Body of pancreas (tissue), 4 donors: ENCODE measurements around the gene TMEM128.

Experiments used
- CTCF ChIP-seq, 7 experiments: fragments of 450-650 bp in 4 of 7; fragments of 200-600 bp in 3 of 7; sonication (generic) in 3 of 7; IDR thresholded peaks; one replicate each; pipeline ENCODE4 v1.5.1; 2016 to 2019; ENCODE audit warnings: antibody characterized with exemption in 7 of 7
- POLR2A ChIP-seq, 3 donors: fragments of 450-650 bp; IDR thresholded peaks; one replicate each; pipeline ENCODE4 v1.6.1; 2016; ENCODE audit warnings: antibody characterized with exemption in 3 of 3, mild to moderate bottlenecking in 2 of 3

- no peak for TF ChIP-seq CTCF (IDR thresholded peaks at IDR 0.05)
- no peak for TF ChIP-seq POLR2A (IDR thresholded peaks at IDR 0.05)
Measured at GRCh38 chr4:4204401-4204745, 43.6 kb downstream of the TMEM128 start.
